SK-N-SH treated with all-trans-retinoic acid at 6 μM for 48 hours (cell line): ENCODE results near the gene DOHH.

Experiments
- ATAC-seq: fragments of 200-7000 bp; cut with Tn5 transposase; 3 replicates; pipeline ENCODE4 v1.9.1; 2020; ENCODE audit warnings: mild to moderate bottlenecking, moderate library complexity
- ARNTL ChIP-seq: fragments of 450-650 bp; formaldehyde crosslinking; IDR thresholded peaks from 2 replicates; pipeline ENCODE4 v1.5.0; 2020; ENCODE audit warnings: low read depth, mild to moderate bottlenecking, moderate library complexity, borderline replicate concordance
- BACH2 ChIP-seq: fragments of 250-450 bp; sonication (Bioruptor Pico); IDR thresholded peaks from 2 replicates; pipeline ENCODE4 v1.9.0; 2021; ENCODE audit warnings: mild to moderate bottlenecking, borderline replicate concordance
- CSDC2 ChIP-seq: fragments of 250-450 bp; sonication (Bioruptor Pico); IDR thresholded peaks from 2 replicates; pipeline ENCODE4 v1.5.0; 2020; ENCODE audit warnings: mild to moderate bottlenecking, moderate library complexity
- ESRRG ChIP-seq: fragments of 250-450 bp; sonication (Bioruptor Pico); IDR thresholded peaks from 2 replicates; pipeline ENCODE4 v1.6.1; 2021; ENCODE audit warnings: mild to moderate bottlenecking
- GLIS3 ChIP-seq: fragments of 250-450 bp; sonication (Bioruptor Pico); IDR thresholded peaks from 2 replicates; pipeline ENCODE4 v1.5.0; 2020; ENCODE audit warnings: mild to moderate bottlenecking, moderate library complexity
- ISL1 ChIP-seq: fragments of 250-450 bp; sonication (Bioruptor Pico); IDR thresholded peaks from 2 replicates; pipeline ENCODE4 v2.1.2; 2022; ENCODE audit warnings: mild to moderate bottlenecking, moderate library complexity
- OSR1 ChIP-seq: fragments of 250-450 bp; sonication (Bioruptor Pico); IDR thresholded peaks from 2 replicates; pipeline ENCODE4 v1.8.0; 2022; ENCODE audit warnings: moderate library complexity, mild to moderate bottlenecking, inconsistent platforms
- PPARA ChIP-seq: fragments of 250-450 bp; sonication (Bioruptor Pico); IDR thresholded peaks from 2 replicates; pipeline ENCODE4 v1.5.0; 2020; ENCODE audit warnings: mild to moderate bottlenecking, borderline replicate concordance
- RARB ChIP-seq: fragments of 250-450 bp; sonication (Bioruptor Pico); IDR thresholded peaks from 2 replicates; pipeline ENCODE4 v1.8.0; 2021; ENCODE audit warnings: mild to moderate bottlenecking, moderate library complexity
- SNAI2 ChIP-seq: fragments of 250-450 bp; sonication (Bioruptor Pico); IDR thresholded peaks from 2 replicates; pipeline ENCODE4 v1.5.0; 2020; ENCODE audit warnings: mild to moderate bottlenecking, moderate library complexity
- TCF4 ChIP-seq: fragments of 250-450 bp; sonication (Bioruptor Pico); IDR thresholded peaks from 2 replicates; pipeline ENCODE4 v1.8.0; 2021; ENCODE audit warnings: mild to moderate bottlenecking, moderate library complexity, borderline replicate concordance
- TOX ChIP-seq: fragments of 250-450 bp; sonication (Bioruptor Pico); IDR thresholded peaks from 2 replicates; pipeline ENCODE4 v1.8.0; 2021; ENCODE audit warnings: mild to moderate bottlenecking, moderate library complexity, borderline replicate concordance
- ZC3H10 ChIP-seq: fragments of 250-450 bp; sonication (Bioruptor Pico); IDR thresholded peaks from 2 replicates; pipeline ENCODE4 v1.5.1; 2021; ENCODE audit warnings: mild to moderate bottlenecking, moderate library complexity
- ZFP30 ChIP-seq: fragments of 450-650 bp; formaldehyde crosslinking; IDR thresholded peaks from 2 replicates; pipeline ENCODE4 v1.5.0; 2022; ENCODE audit warnings: mild to moderate bottlenecking, moderate library complexity
- ZNF565 ChIP-seq: fragments of 450-650 bp; formaldehyde crosslinking; conservative IDR thresholded peaks from 2 replicates; pipeline ENCODE4 v1.5.0; 2020; ENCODE audit warnings: low read depth, mild to moderate bottlenecking, moderate library complexity
- ZNF70 ChIP-seq: fragments of 450-650 bp; formaldehyde crosslinking; IDR thresholded peaks from 2 replicates; pipeline ENCODE4 v1.5.0; 2020; ENCODE audit warnings: mild to moderate bottlenecking, moderate library complexity
- TF ChIP-seq, protein P1 (sequence below): fragments of 250-450 bp; sonication (Bioruptor Pico); IDR thresholded peaks from 2 replicates; pipeline ENCODE4 v1.8.0; 2020; ENCODE audit warnings: mild to moderate bottlenecking, moderate library complexity, borderline replicate concordance
- TF ChIP-seq, protein P2 (sequence below): fragments of 250-450 bp; sonication (Bioruptor Pico); IDR thresholded peaks from 2 replicates; pipeline ENCODE4 v1.5.0; 2020; ENCODE audit warnings: mild to moderate bottlenecking, moderate library complexity
- TF ChIP-seq, protein P3 (sequence below): fragments of 250-450 bp; sonication (Bioruptor Pico); IDR thresholded peaks from 2 replicates; pipeline ENCODE4 v1.5.1; 2020; ENCODE audit warnings: low read depth, mild to moderate bottlenecking, moderate library complexity
- TF ChIP-seq, protein P4 (sequence below): fragments of 250-450 bp; sonication (Bioruptor Pico); IDR thresholded peaks from 2 replicates; pipeline ENCODE4 v1.8.0; 2021; ENCODE audit warnings: low read depth, mild to moderate bottlenecking, moderate library complexity, borderline replicate concordance
- TF ChIP-seq, protein P5 (sequence below): fragments of 250-450 bp; sonication (Bioruptor Pico); IDR thresholded peaks from 2 replicates; pipeline ENCODE4 v1.5.1; 2021; ENCODE audit warnings: mild to moderate bottlenecking, moderate library complexity

Gene DOHH

DNA sequence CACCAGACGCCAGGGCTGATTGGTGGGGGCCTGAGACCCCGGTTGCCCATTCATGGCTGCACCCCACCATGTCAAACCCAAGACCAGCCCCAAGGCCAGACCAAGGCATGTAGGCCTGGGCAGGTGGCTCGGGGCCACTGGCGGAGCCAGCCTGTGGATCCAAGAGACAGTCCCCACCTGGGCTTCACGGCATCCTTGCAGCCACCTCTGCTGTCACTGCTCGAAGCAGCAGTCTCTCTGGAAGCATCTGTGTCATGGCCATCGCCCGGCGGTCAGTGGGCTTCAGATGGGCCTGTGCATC lies 34.7 kb upstream of the DOHH start (continued):
- TF ChIP-seq, protein P1, sequence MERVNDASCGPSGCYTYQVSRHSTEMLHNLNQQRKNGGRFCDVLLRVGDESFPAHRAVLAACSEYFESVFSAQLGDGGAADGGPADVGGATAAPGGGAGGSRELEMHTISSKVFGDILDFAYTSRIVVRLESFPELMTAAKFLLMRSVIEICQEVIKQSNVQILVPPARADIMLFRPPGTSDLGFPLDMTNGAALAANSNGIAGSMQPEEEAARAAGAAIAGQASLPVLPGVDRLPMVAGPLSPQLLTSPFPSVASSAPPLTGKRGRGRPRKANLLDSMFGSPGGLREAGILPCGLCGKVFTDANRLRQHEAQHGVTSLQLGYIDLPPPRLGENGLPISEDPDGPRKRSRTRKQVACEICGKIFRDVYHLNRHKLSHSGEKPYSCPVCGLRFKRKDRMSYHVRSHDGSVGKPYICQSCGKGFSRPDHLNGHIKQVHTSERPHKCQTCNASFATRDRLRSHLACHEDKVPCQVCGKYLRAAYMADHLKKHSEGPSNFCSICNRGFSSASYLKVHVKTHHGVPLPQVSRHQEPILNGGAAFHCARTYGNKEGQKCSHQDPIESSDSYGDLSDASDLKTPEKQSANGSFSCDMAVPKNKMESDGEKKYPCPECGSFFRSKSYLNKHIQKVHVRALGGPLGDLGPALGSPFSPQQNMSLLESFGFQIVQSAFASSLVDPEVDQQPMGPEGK (CRISPR knock-in tag) = no peak
- no peak for TF ChIP-seq SNAI2 (CRISPR knock-in tag)
- no peak for TF ChIP-seq RARB
- no peak for TF ChIP-seq ARNTL (CRISPR knock-in tag)

DNA sequence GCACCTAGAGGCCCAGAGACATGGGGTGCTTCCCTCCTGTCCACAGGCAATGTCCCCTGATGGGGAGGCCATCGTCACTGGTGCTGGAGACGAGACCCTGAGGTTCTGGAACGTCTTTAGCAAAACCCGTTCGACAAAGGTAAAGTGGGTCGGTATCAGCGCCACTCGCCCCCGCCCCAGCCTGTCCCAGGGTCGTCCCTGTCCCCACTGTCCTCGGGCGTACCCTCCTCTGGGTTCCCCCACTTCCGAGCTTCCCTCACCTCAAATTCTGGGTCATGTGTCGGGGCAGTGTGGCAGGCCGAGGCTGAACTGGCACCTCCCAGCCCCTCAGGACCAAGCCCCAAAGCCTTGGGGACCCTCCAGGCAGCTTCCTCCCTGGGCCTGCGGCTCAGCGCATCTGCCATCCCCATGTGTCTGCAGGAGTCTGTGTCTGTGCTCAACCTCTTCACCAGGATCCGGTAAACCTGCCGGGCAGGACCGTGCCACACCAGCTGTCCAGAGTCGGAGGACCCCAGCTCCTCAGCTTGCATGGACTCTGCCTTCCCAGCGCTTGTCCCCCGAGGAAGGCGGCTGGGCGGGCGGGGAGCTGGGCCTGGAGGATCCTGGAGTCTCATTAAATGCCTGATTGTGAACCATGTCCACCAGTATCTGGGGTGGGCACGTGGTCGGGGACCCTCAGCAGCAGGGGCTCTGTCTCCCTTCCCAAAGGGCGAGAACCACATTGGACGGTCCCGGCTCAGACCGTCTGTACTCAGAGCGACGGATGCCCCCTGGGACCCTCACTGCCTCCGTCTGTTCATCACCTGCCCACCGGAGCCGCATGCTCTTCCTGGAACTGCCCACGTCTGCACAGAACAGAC lies 34.1 kb upstream of the DOHH start:
- no peak for ATAC-seq
- TF ChIP-seq ARNTL (CRISPR knock-in tag) (no peak), ZC3H10 (CRISPR knock-in tag) (no peak), ZFP30 (CRISPR knock-in tag) (no peak), PPARA (CRISPR knock-in tag) (no peak), ZNF565 (CRISPR knock-in tag) (no peak), OSR1 (CRISPR knock-in tag) (no peak), ZNF70 (no peak), RARB (no peak), TCF4 (CRISPR knock-in tag) (no peak), ISL1 (CRISPR knock-in tag) (no peak), ESRRG (CRISPR knock-in tag) (no peak), GLIS3 (no peak), CSDC2 (CRISPR knock-in tag) (no peak), TOX (CRISPR knock-in tag) (no peak)
- TF ChIP-seq, protein P2, sequence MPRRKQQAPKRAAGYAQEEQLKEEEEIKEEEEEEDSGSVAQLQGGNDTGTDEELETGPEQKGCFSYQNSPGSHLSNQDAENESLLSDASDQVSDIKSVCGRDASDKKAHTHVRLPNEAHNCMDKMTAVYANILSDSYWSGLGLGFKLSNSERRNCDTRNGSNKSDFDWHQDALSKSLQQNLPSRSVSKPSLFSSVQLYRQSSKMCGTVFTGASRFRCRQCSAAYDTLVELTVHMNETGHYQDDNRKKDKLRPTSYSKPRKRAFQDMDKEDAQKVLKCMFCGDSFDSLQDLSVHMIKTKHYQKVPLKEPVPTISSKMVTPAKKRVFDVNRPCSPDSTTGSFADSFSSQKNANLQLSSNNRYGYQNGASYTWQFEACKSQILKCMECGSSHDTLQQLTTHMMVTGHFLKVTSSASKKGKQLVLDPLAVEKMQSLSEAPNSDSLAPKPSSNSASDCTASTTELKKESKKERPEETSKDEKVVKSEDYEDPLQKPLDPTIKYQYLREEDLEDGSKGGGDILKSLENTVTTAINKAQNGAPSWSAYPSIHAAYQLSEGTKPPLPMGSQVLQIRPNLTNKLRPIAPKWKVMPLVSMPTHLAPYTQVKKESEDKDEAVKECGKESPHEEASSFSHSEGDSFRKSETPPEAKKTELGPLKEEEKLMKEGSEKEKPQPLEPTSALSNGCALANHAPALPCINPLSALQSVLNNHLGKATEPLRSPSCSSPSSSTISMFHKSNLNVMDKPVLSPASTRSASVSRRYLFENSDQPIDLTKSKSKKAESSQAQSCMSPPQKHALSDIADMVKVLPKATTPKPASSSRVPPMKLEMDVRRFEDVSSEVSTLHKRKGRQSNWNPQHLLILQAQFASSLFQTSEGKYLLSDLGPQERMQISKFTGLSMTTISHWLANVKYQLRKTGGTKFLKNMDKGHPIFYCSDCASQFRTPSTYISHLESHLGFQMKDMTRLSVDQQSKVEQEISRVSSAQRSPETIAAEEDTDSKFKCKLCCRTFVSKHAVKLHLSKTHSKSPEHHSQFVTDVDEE (CRISPR knock-in tag) = no peak
- TF ChIP-seq, protein P3, sequence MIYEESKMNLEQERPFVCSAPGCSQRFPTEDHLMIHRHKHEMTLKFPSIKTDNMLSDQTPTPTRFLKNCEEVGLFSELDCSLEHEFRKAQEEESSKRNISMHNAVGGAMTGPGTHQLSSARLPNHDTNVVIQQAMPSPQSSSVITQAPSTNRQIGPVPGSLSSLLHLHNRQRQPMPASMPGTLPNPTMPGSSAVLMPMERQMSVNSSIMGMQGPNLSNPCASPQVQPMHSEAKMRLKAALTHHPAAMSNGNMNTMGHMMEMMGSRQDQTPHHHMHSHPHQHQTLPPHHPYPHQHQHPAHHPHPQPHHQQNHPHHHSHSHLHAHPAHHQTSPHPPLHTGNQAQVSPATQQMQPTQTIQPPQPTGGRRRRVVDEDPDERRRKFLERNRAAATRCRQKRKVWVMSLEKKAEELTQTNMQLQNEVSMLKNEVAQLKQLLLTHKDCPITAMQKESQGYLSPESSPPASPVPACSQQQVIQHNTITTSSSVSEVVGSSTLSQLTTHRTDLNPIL = no peak
- TF ChIP-seq, protein P4, sequence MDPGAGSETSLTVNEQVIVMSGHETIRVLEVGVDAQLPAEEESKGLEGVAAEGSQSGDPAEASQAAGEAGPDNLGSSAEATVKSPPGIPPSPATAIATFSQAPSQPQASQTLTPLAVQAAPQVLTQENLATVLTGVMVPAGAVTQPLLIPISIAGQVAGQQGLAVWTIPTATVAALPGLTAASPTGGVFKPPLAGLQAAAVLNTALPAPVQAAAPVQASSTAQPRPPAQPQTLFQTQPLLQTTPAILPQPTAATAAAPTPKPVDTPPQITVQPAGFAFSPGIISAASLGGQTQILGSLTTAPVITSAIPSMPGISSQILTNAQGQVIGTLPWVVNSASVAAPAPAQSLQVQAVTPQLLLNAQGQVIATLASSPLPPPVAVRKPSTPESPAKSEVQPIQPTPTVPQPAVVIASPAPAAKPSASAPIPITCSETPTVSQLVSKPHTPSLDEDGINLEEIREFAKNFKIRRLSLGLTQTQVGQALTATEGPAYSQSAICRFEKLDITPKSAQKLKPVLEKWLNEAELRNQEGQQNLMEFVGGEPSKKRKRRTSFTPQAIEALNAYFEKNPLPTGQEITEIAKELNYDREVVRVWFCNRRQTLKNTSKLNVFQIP (CRISPR knock-in tag) = no peak

DNA sequence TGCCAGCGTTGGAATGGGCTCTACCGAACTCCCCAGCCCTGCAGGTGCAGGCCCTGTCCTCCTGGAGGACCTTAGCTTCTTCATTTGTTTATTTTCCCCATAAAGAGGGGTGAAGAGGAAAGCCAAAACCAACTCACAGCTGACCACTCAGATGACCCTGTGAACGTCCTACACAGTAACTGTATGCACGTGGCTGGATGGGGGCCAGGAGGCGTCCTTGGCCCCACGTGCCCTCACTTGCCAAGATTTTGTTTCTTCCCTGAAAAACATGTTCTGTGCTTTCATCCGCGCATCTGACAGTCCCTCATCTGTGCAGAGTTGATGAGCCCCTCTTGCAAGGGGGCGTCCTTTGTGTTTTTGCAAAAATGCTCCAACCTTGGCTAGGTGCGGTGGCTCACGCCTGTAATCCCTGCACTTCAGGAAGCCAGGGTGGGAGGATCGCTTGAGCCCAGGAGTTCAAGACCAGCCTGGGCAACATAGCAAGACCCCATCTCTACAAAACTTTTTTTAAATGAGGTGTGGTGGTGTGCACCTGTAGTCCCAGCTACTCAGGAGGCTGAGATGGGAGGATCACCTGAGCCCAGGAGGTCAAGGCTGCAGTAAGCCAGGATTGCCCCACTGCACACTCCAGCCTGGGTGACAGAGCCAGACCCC lies 33.2 kb upstream of the DOHH start:
- ATAC-seq = no peak
- no peak for TF ChIP-seq ESRRG (CRISPR knock-in tag)
- TF ChIP-seq ISL1 (CRISPR knock-in tag) = no peak

DNA sequence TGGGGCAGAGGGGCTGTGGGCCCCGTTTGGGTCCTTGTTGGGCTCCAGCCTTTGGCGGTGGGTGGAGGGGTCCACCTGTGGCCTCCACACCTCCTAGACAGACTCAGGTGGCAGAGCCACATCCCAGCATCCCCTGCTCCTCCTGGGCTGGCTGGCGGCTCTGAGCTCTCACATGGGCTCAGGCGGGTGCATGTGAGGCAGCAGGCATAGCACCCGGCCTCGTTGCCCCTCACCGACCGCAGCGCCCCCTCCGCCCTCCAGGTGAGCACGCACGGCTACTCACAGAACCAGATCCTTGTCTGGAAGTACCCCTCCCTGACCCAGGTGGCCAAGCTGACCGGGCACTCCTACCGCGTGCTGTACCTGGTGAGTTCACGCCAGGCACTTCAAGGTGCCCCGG lies 32.6 kb upstream of the DOHH start:
- no peak for TF ChIP-seq GLIS3
- TF ChIP-seq PPARA (CRISPR knock-in tag) = no peak
- TF ChIP-seq, protein P5, sequence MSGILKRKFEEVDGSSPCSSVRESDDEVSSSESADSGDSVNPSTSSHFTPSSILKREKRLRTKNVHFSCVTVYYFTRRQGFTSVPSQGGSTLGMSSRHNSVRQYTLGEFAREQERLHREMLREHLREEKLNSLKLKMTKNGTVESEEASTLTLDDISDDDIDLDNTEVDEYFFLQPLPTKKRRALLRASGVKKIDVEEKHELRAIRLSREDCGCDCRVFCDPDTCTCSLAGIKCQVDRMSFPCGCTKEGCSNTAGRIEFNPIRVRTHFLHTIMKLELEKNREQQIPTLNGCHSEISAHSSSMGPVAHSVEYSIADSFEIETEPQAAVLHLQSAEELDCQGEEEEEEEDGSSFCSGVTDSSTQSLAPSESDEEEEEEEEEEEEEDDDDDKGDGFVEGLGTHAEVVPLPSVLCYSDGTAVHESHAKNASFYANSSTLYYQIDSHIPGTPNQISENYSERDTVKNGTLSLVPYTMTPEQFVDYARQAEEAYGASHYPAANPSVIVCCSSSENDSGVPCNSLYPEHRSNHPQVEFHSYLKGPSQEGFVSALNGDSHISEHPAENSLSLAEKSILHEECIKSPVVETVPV (CRISPR knock-in tag) = no peak
- TF ChIP-seq, protein P1 (CRISPR knock-in tag) = no peak
- TF ChIP-seq BACH2 (CRISPR knock-in tag) = no peak
- no peak for TF ChIP-seq ZFP30 (CRISPR knock-in tag)
- no peak for TF ChIP-seq ZC3H10 (CRISPR knock-in tag)
- no peak for TF ChIP-seq OSR1 (CRISPR knock-in tag)
- no peak for TF ChIP-seq ARNTL (CRISPR knock-in tag)
- no peak for TF ChIP-seq ZNF70
- ATAC-seq = no peak
